Neural progenitor cell (in vitro differentiated cells): Measurements from ENCODE around the gene DLL1.

Experiments used
- CTCF ChIP-seq: fragments of 200-600 bp; sonication (generic); IDR thresholded peaks from 2 replicates; pipeline ENCODE4 v1.5.1; 2017; ENCODE audit warnings: antibody characterized with exemption, mild to moderate bottlenecking
- EZH2 ChIP-seq: fragments of 200-600 bp; sonication (generic); IDR thresholded peaks from 2 replicates; pipeline ENCODE4 v1.6.1; 2017; ENCODE audit warnings: antibody characterized with exemption, mild to moderate bottlenecking, moderate library complexity
- EZH2phosphoT487 ChIP-seq: fragments of 200-600 bp; sonication (generic); IDR thresholded peaks from 2 replicates; pipeline ENCODE4 v1.6.1; 2017; ENCODE audit warnings: antibody characterized with exemption

GRCh38 chr6:170288091-170288631 is 2.7 kb downstream of the DLL1 start:
- no peak for TF ChIP-seq CTCF
- TF ChIP-seq EZH2phosphoT487 = no peak
- TF ChIP-seq EZH2 = no peak
